OCI-LY3 (cell line): ENCODE data around the gene MYOCD.

Experiments
- CTCF ChIP-seq: fragments of 200-600, 300-600 bp; sonication (generic); IDR thresholded peaks from 2 replicates; pipeline ENCODE4 v1.5.1; 2014; ENCODE audit warnings: antibody characterized with exemption, low read length, low read depth
- EZH2phosphoT487 ChIP-seq: fragments of 200-600 bp; shearing (Covaris generic); IDR thresholded peaks from 2 replicates; pipeline ENCODE4 v1.6.1; 2018; ENCODE audit warnings: antibody characterized with exemption, mixed run types, low read depth

GRCh38 chr17:12624211-12624610, 41.5 kb upstream of the MYOCD start:
- TF ChIP-seq CTCF: no peak
- TF ChIP-seq EZH2phosphoT487: no peak
